Testis (tissue), 5 donors: ENCODE data around the gene SMPD2. TPM values are rescaled to one million over a fixed set of nuclear protein-coding genes. Genes with fewer than 3 reads are reported as not detected.

Experiments
- DNase-seq: peaks from one replicate; pipeline ENCODE4 v3.0.0-alpha.2; 2019
- H3K27ac ChIP-seq, 2 donors: fragments of 200-600 bp; sonication (generic); one replicate each; pipeline ENCODE4 v1.5.1; 2019
- H3K27me3 ChIP-seq: fragments of 200-600 bp; sonication (generic); one replicate; pipeline ENCODE4 v1.5.1; 2019
- H3K36me3 ChIP-seq: fragments of 200-600 bp; sonication (generic); one replicate; pipeline ENCODE4 v1.5.1; 2017; ENCODE audit warnings: low read depth; ENCODE audit errors: missing control alignments
- H3K4me1 ChIP-seq: fragments of 200-600 bp; sonication (generic); one replicate; pipeline ENCODE4 v1.5.1; 2019
- H3K4me3 ChIP-seq, 2 donors: fragments of 200-600 bp; sonication (generic); one replicate each; pipeline ENCODE4 v1.5.1; 2017 to 2019
- H3K9me3 ChIP-seq: fragments of 200-600 bp; sonication (generic); one replicate; pipeline ENCODE4 v1.5.1; 2017
- CTCF ChIP-seq, 3 experiments: fragments of 450-650 bp in 2 of 3; fragments of 200-600 bp in 1 of 3; sonication (generic) in 1 of 3; IDR thresholded peaks; one replicate each; pipeline ENCODE4 v1.5.1; 2016 to 2019; ENCODE audit warnings: antibody characterized with exemption in 3 of 3, mild to moderate bottlenecking in 2 of 3, moderate library complexity in 1 of 3
- POLR2A ChIP-seq: fragments of 450-650 bp; IDR thresholded peaks from one replicate; pipeline ENCODE4 v1.6.1; 2017; ENCODE audit warnings: antibody characterized with exemption, mild to moderate bottlenecking, moderate library complexity
- WGBS, 2 donors: methylation state at CpG; one replicate each; pipeline ENCODE4 v1.1.5; 2018; 5-methylcytosine and 5-hydroxymethylcytosine counted together
- intact Hi-C: fragments of 100-400 bp; cut with DNase I; formaldehyde crosslinking; loops from one replicate; pipeline ENCODE4 v1.15.1; 2023; ENCODE audit warnings: low total_unique reads
- long read RNA-seq, 2 donors: transcript quantifications; one replicate each; lab custom pipeline, GENCODE V29; 2026
- polyA plus RNA-seq: library from polyadenylated mRNA; stranded (reverse); fragments of 350-450 nt; fragmentation: Illumina TruSeq; extraction: RNeasy Lipid Tissue Mini Kit (QIAGEN cat#74804); gene quantifications from one replicate; pipeline ENCODE4 v1.2.3, GENCODE V29; 2014; ENCODE audit warnings: low read depth, low replicate concordance; ENCODE audit not compliant: insufficient read depth
- total RNA-seq, 2 donors: library from RNA; depleted of rRNA; stranded (reverse); fragments of >200 nt; gene quantifications; one replicate each; pipeline ENCODE4 v1.2.3, GENCODE V29; 2016

The SMPD2 gene, protein sequence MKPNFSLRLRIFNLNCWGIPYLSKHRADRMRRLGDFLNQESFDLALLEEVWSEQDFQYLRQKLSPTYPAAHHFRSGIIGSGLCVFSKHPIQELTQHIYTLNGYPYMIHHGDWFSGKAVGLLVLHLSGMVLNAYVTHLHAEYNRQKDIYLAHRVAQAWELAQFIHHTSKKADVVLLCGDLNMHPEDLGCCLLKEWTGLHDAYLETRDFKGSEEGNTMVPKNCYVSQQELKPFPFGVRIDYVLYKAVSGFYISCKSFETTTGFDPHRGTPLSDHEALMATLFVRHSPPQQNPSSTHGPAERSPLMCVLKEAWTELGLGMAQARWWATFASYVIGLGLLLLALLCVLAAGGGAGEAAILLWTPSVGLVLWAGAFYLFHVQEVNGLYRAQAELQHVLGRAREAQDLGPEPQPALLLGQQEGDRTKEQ
- total RNA-seq (10 to 100 TPM; 29.9 to 49.1 TPM), polyA plus RNA-seq (94.3 TPM)
- long read RNA-seq, donor 1, result 0 reads
- long read RNA-seq, donor 2, result 0 reads

DNA sequence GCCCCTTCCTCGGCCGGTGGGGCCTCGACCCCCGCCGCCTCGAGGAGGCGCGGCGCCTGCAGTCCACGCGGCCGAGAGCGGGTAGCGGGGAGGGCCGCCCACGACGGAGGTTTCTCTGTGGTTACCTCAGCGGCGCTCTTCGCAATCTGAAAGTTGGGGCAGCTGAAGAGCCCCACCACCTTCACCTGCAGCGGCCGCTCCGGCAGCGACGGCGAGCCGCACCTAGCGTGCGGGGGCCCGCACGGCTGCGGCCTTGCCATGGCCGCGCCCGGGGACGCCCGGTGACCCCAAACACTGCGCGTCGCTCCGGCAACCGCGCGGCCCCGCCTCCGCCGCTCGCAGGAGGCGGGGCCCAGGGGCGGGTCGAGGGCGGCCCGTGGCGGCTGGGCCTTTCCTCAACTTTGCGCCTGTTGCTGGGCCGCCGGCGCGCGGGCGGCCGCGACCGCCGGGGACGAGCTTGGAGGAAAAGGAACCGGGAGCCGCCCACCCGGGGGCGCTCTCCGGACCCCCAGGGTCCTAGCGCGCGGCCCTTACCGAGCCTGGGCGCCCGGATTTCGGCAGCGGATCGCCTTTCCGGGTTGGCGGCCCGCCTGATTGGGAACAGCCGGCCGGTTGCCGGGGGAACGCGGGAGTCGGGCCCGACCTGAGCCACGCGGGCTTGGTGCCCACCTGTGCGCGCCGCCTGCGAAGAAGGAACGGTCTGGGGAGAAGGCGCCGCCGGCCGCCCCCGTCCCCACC is at the start of gene SMPD2, which contains the start of gene PPIL6:
Gene SMPD2 (plus strand): TSS at position 394 of the 738 bp plus-strand sequence. CDS start 398 bp downstream, outside the sequence.
Gene PPIL6 (minus strand): TSS at position 298 of the 738 bp plus-strand sequence. CDS start 38 bp downstream, at position 260.
- peak within 1 kb of the TSS; percentile 82 to 85 for H3K27ac ChIP-seq
- DNase-seq, result peak; percentile 92
- no peaks in the 10 kb centered on the region for H3K27me3 ChIP-seq
- TF ChIP-seq CTCF (IDR thresholded peaks at IDR 0.05) (peak in 2 of 3 experiments; percentile 11 to 25), POLR2A (peak; percentile 8)
- 1% methylated on average over 96 of the region's 102 CpGs; no CpG with 5 or more reads in 1 of the 2 donors for WGBS, 2 donors
- no peaks in the 10 kb centered on the region for H3K36me3 ChIP-seq
- no peaks in the 10 kb centered on the region for H3K9me3 ChIP-seq
- H3K4me1 ChIP-seq, result peaks cover 4% of the 10 kb centered on the region
- peak within 1 kb of the TSS; percentile 88 to 94 for H3K4me3 ChIP-seq
- intact Hi-C loops, result no loop called here

DNA sequence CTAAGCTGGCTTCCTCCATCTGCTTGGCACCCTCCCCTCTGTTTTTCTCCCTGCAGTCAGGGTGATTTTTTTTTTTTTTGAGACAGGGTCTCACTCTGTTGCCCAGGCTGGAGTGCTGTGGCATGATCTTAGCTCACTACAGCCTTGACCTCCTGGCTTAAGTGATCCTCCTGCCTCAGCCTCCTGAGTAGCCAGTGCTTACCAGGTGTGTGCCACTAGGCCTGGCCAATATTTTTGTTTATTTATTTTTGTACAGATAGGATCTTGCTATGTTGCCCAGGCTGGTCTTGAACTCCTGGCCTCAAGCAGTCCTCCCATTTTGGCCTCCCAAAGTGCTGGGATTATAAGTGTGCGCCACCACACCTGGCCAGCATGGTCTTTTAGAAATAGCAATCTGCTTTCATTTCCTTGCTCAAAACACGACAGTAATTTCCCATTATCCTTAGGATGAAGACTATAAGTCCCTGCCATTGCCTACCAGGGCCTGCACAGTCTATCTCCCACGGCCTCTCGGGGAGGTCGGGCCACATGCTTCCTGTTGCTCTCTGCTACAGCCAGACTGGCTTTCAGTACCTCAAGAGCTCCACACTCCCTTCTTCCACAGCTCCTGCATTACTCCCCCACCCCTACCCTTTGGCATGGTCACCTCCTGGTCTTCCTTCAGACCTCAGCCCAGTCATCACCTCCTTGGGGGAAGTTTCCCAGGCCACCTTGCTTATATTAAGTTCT is 47.2 kb upstream of the SMPD2 start:
- no peak overlapping the region for H3K27ac ChIP-seq
- peaks cover 13% of the 10 kb centered on the region for H3K4me1 ChIP-seq
- DNase-seq, result no peak
- H3K27me3 ChIP-seq, result no peaks in the 10 kb centered on the region
- no peak overlapping the region for H3K4me3 ChIP-seq
- intact Hi-C loops, result no loop called here
- H3K36me3 ChIP-seq, result no peaks in the 10 kb centered on the region
- WGBS, 2 donors, result 86 to 94% methylated on average over 5 of the region's 5 CpGs
- H3K9me3 ChIP-seq, result no peaks in the 10 kb centered on the region
- TF ChIP-seq POLR2A (no peak), CTCF (IDR thresholded peaks at IDR 0.05) (no peak)

GRCh38 chr6:109393886-109394281 is 46.6 kb upstream of the SMPD2 start:
- Histone ChIP-seq H3K4me3 (no peak overlapping the region), H3K27me3 (no peaks in the 10 kb centered on the region), H3K27ac (no peak overlapping the region), H3K9me3 (no peaks in the 10 kb centered on the region), H3K36me3 (no peaks in the 10 kb centered on the region), H3K4me1 (peaks cover 13% of the 10 kb centered on the region)
- intact Hi-C loops, result no loop called here
- 88 to 92% methylated on average over 2 of the region's 2 CpGs for WGBS, 2 donors
- DNase-seq, result no peak
- TF ChIP-seq CTCF (IDR thresholded peaks at IDR 0.05) (no peak), POLR2A (no peak)

GRCh38 chr6:109396046-109396718 is 44.3 kb upstream of the SMPD2 start:
- no peak overlapping the region for H3K4me3 ChIP-seq
- H3K27ac ChIP-seq, result no peak overlapping the region
- no peaks in the 10 kb centered on the region for H3K36me3 ChIP-seq
- H3K4me1 ChIP-seq, result peaks cover 8% of the 10 kb centered on the region
- DNase-seq, result no peak
- TF ChIP-seq CTCF (IDR thresholded peaks at IDR 0.05), result no peak
- TF ChIP-seq POLR2A, result no peak
- 93% methylated on average over 12 of the region's 12 CpGs for WGBS, 2 donors
- intact Hi-C loops, result no loop called here
- no peaks in the 10 kb centered on the region for H3K27me3 ChIP-seq
- H3K9me3 ChIP-seq, result no peaks in the 10 kb centered on the region
